H1 (cell line): ENCODE results near the gene RPL14. TPM values are rescaled to one million over a fixed set of nuclear protein-coding genes. Genes with fewer than 3 reads are reported as not detected.

Experiments used
- CTCF ChIA-PET: fragments of 300-600 bp; sonication (Branson Sonifier 250); formaldehyde crosslinking; loops from one replicate; lab custom pipeline; 2021; ENCODE audit not compliant: partially characterized antibody; lab: Charles Lee
- POLR2A ChIA-PET: fragments of 300-600 bp; sonication (Branson Sonifier 250); formaldehyde crosslinking; loops from one replicate; lab custom pipeline; 2021; ENCODE audit warnings: inconsistent platforms; ENCODE audit not compliant: partially characterized antibody; lab: Charles Lee
- DNase-seq, 2 experiments: peaks; one replicate each; pipeline versions ENCODE4 v3.0.0 to v3.0.0-alpha.2; 2010 to 2022; ENCODE audit warnings: low spot score in 2 of 2, low read depth in 1 of 2, mixed read lengths in 1 of 2
- FAIRE-seq: peaks from 2 replicates; lab custom pipeline; 2011; peaks lifted over from hg19 to GRCh38; lab: Jason Lieb, UNC
- H2AFZ ChIP-seq: 2 replicates; pipeline ENCODE4 v1.8.1; 2012; ENCODE audit warnings: low read length, inconsistent platforms
- H2AK5ac ChIP-seq: 2 replicates; pipeline ENCODE4 v1.6.1; 2013; ENCODE audit warnings: low read depth, low read length
- H2BK120ac ChIP-seq: replicated peaks from 2 replicates; pipeline ENCODE3; 2013; ENCODE audit warnings: low read depth, low read length, inconsistent platforms
- H2BK12ac ChIP-seq: 2 replicates; pipeline ENCODE4 v1.6.1; 2013; ENCODE audit warnings: low read depth, low read length
- H2BK15ac ChIP-seq: 2 replicates; pipeline ENCODE4 v1.6.1; 2013; ENCODE audit warnings: low read length
- H2BK20ac ChIP-seq: 2 replicates; pipeline ENCODE4 v1.6.1; 2013; ENCODE audit warnings: low read length
- H2BK5ac ChIP-seq: 2 replicates; pipeline ENCODE4 v1.6.1; 2013; ENCODE audit warnings: low read depth, low read length
- H3K14ac ChIP-seq: 2 replicates; pipeline ENCODE4 v1.6.1; 2013; ENCODE audit warnings: inconsistent platforms; ENCODE audit not compliant: insufficient read length
- H3K18ac ChIP-seq: 2 replicates; pipeline ENCODE4 v1.6.1; 2013; ENCODE audit warnings: low read length; ENCODE audit errors: extremely low read depth
- H3K23ac ChIP-seq: 2 replicates; pipeline ENCODE4 v1.6.1; 2013; ENCODE audit warnings: inconsistent platforms; ENCODE audit not compliant: insufficient read length
- H3K23me2 ChIP-seq: 2 replicates; pipeline ENCODE4 v1.6.1; 2013; ENCODE audit warnings: low read depth, low read length
- H3K27ac ChIP-seq: 2 replicates; pipeline ENCODE4 v1.6.1; 2011; ENCODE audit warnings: low read depth, low read length, inconsistent platforms
- H3K27me3 ChIP-seq, 4 experiments: replicated peaks in 1 of 4; 1 replicate in 1 of 4; 2 replicates in 3 of 4; pipeline versions ENCODE4 v1.6.1 to v1.8.1; 2011 to 2013; ENCODE audit warnings: low read length in 3 of 4, mild to moderate bottlenecking in 3 of 4, inconsistent platforms in 2 of 4, mixed read lengths in 2 of 4, moderate library complexity in 1 of 4; ENCODE audit not compliant: control insufficient read depth in 3 of 4, insufficient read depth in 3 of 4; ENCODE audit errors: extremely low read depth in 1 of 4
- H3K36me3 ChIP-seq, 4 experiments: 2 replicates each; pipeline versions ENCODE4 v1.6.1 to v1.8.1; 2011 to 2013; ENCODE audit warnings: mild to moderate bottlenecking in 4 of 4, low read length in 3 of 4, moderate library complexity in 2 of 4, control low read depth in 1 of 4, inconsistent platforms in 1 of 4; ENCODE audit not compliant: insufficient read depth in 4 of 4, control insufficient read depth in 2 of 4
- H3K4ac ChIP-seq: replicated peaks from 2 replicates; pipeline ENCODE3; 2013; ENCODE audit warnings: low read length, low read depth, mixed read lengths, inconsistent platforms; ENCODE audit not compliant: insufficient read length
- H3K4me1 ChIP-seq, 4 experiments: replicated peaks in 1 of 4; 1 replicate in 1 of 4; 2 replicates in 3 of 4; pipeline versions ENCODE4 v1.6.1 to v1.8.1; 2011 to 2013; ENCODE audit warnings: low read length in 3 of 4, inconsistent platforms in 2 of 4, mixed read lengths in 1 of 4; ENCODE audit not compliant: insufficient read depth in 4 of 4, control insufficient read depth in 3 of 4
- H3K4me2 ChIP-seq, 2 experiments: 2 replicates each; pipeline versions ENCODE4 v1.6.1 to v1.8.1; 2011 to 2013; ENCODE audit warnings: low read depth in 2 of 2, low read length in 2 of 2, control low read depth in 1 of 2, inconsistent platforms in 1 of 2, mild to moderate bottlenecking in 1 of 2; ENCODE audit not compliant: insufficient read depth in 1 of 2
- H3K4me3 ChIP-seq, 4 experiments: fragments of 200-600, 300-600 bp in 1 of 4; sonication (generic), shearing (Covaris generic), sonication (Bioruptor Twin) in 1 of 4; 2 replicates each; pipeline versions ENCODE4 v1.5.1 to v1.8.1; 2011 to 2016; ENCODE audit warnings: low read length in 4 of 4, low read depth in 3 of 4, control low read depth in 2 of 4, inconsistent platforms in 2 of 4, mild to moderate bottlenecking in 2 of 4, mixed read lengths in 1 of 4, moderate library complexity in 1 of 4; ENCODE audit not compliant: insufficient read depth in 2 of 4; ENCODE audit errors: extremely low read depth in 1 of 4
- H3K56ac ChIP-seq: replicated peaks from 2 replicates; pipeline ENCODE3; 2013; ENCODE audit warnings: low read depth, mild to moderate bottlenecking, mixed read lengths, low read length, inconsistent platforms; ENCODE audit not compliant: insufficient read length
- H3K79me1 ChIP-seq: 2 replicates; pipeline ENCODE4 v1.6.1; 2013; ENCODE audit warnings: low read depth, low read length, control low read depth
- H3K79me2 ChIP-seq, 2 experiments: 2 replicates each; pipeline versions ENCODE4 v1.6.1 to v1.8.1; 2012 to 2013; ENCODE audit warnings: low read length in 2 of 2, mild to moderate bottlenecking in 2 of 2, inconsistent platforms in 1 of 2; ENCODE audit not compliant: insufficient read depth in 2 of 2, control insufficient read depth in 1 of 2
- H3K9ac ChIP-seq, 4 experiments: replicated peaks in 1 of 4; 1 replicate in 1 of 4; 2 replicates in 3 of 4; pipeline versions ENCODE4 v1.6.1 to v1.8.1; 2011 to 2013; ENCODE audit warnings: low read depth in 3 of 4, low read length in 3 of 4, control low read depth in 2 of 4, mild to moderate bottlenecking in 2 of 4, moderate library complexity in 2 of 4, inconsistent platforms in 1 of 4; ENCODE audit errors: extremely low read depth in 1 of 4
- H3K9me3 ChIP-seq, 2 experiments: 2 replicates each; pipeline versions ENCODE4 v1.6.1 to v1.8.1; 2012 to 2013; ENCODE audit warnings: mild to moderate bottlenecking in 2 of 2, moderate library complexity in 2 of 2, control low read depth in 1 of 2, inconsistent platforms in 1 of 2, low read depth in 1 of 2, low read length in 1 of 2, mixed read lengths in 1 of 2; ENCODE audit not compliant: insufficient read depth in 2 of 2
- H4K20me1 ChIP-seq, 2 experiments: replicated peaks in 1 of 2; 2 replicates each; pipeline versions ENCODE3 to v1.8.1; 2011 to 2013; ENCODE audit warnings: inconsistent platforms in 2 of 2, low read length in 2 of 2, mild to moderate bottlenecking in 1 of 2; ENCODE audit not compliant: insufficient read depth in 2 of 2, control insufficient read depth in 1 of 2
- H4K5ac ChIP-seq: 2 replicates; pipeline ENCODE4 v1.6.1; 2013; ENCODE audit warnings: low read length, low read depth, mixed read lengths, inconsistent platforms; ENCODE audit not compliant: insufficient read length
- H4K8ac ChIP-seq: 2 replicates; pipeline ENCODE4 v1.8.0; 2013; ENCODE audit warnings: mild to moderate bottlenecking, moderate library complexity, low read length, inconsistent platforms; ENCODE audit not compliant: insufficient read depth; ENCODE audit errors: extremely low read depth
- H4K91ac ChIP-seq: replicated peaks from 2 replicates; pipeline ENCODE3; 2013; ENCODE audit warnings: low read length, mixed read lengths, inconsistent platforms; ENCODE audit not compliant: insufficient read length
- BACH1 ChIP-seq: IDR thresholded peaks from 2 replicates; pipeline ENCODE4 v1.6.1; 2012; ENCODE audit warnings: low read length, improper control_type of control experiment
- CBX5 ChIP-seq: fragments of 300-800, 300-1000 bp; sonication (generic); IDR thresholded peaks from 2 replicates; pipeline ENCODE4 v1.7.1; 2016; ENCODE audit warnings: antibody characterized with exemption, low read length, low read depth
- CTBP2 ChIP-seq: IDR thresholded peaks from 2 replicates; pipeline ENCODE4 v1.7.0; 2011; ENCODE audit warnings: borderline replicate concordance, mild to moderate bottlenecking, moderate library complexity, mixed read lengths, low read length; ENCODE audit not compliant: insufficient read depth, insufficient read length
- EP300 ChIP-seq, 2 experiments: IDR thresholded peaks; 1 replicate in 1 of 2; 2 replicates in 1 of 2; pipeline ENCODE4 v1.6.1; 2011 to 2012; ENCODE audit warnings: low read depth in 2 of 2, low read length in 2 of 2, mild to moderate bottlenecking in 2 of 2, borderline replicate concordance in 1 of 2, inconsistent platforms in 1 of 2, moderate library complexity in 1 of 2
- GTF2F1 ChIP-seq: IDR thresholded peaks from 2 replicates; pipeline ENCODE4 v1.6.1; 2012; ENCODE audit warnings: low read depth, low read length, improper control_type of control experiment, borderline replicate concordance
- NRF1 ChIP-seq: IDR thresholded peaks from 2 replicates; pipeline ENCODE4 v1.6.1; 2011; ENCODE audit warnings: mild to moderate bottlenecking, low read depth, low read length, improper control_type of control experiment
- POLR2A ChIP-seq, 2 experiments: IDR thresholded peaks; 1 replicate in 1 of 2; 2 replicates in 1 of 2; pipeline ENCODE4 v1.6.1; 2011; ENCODE audit warnings: low read depth in 2 of 2, low read length in 2 of 2, mild to moderate bottlenecking in 2 of 2; ENCODE audit errors: control extremely low read depth in 1 of 2
- SIRT6 ChIP-seq: IDR thresholded peaks from one replicate; pipeline ENCODE4 v1.7.1; 2012; ENCODE audit warnings: low read length, inconsistent platforms
- SP4 ChIP-seq: IDR thresholded peaks from 2 replicates; pipeline ENCODE4 v1.6.1; 2012; ENCODE audit warnings: low read length, inconsistent platforms
- TAF7 ChIP-seq: optimal IDR thresholded peaks from 2 replicates; pipeline ENCODE3; 2011; ENCODE audit warnings: low read depth, mild to moderate bottlenecking, inconsistent platforms, low read length, moderate library complexity, borderline replicate concordance
- TCF12 ChIP-seq: IDR thresholded peaks from 2 replicates; pipeline ENCODE4 v1.6.1; 2011; ENCODE audit warnings: low read depth, mild to moderate bottlenecking, low read length
- WGBS, 2 experiments: shearing (Covaris generic) in 1 of 2; methylation state at CpG; one replicate each; pipeline versions ENCODE4 v1.1.6 to v1.1.7; 2013 to 2015; ENCODE audit warnings: low lambda C conversion rate in 2 of 2, mixed read lengths in 2 of 2, inconsistent platforms in 1 of 2, low coverage in 1 of 2, missing lambda C conversion rate in 1 of 2; ENCODE audit not compliant: insufficient replicate concordance in 2 of 2, insufficient coverage in 1 of 2, insufficient read length in 1 of 2; ENCODE audit errors: extremely low coverage in 1 of 2, missing lambda C conversion rate in 1 of 2; 5-methylcytosine and 5-hydroxymethylcytosine counted together
- polyA plus RNA-seq, 7 experiments: library from polyadenylated mRNA; depleted of rRNA in 3 of 7; stranded (reverse) in 5 of 7; unstranded in 2 of 7; fragments of >200 nt in 5 of 7; fragments of 200-250 nt in 2 of 7; gene quantifications; 1 replicate in 5 of 7; 2 replicates in 1 of 7; 4 replicates in 1 of 7; pipeline versions ENCODE4 v1.2.1 to v1.2.3, GENCODE V29; 2011 to 2013; ENCODE audit warnings: missing spikeins in 2 of 7, mixed read lengths in 2 of 7
- total RNA-seq: library from RNA; stranded (reverse); fragmentation: NEBNext Ultra II Directional; extraction: Animal tissue kit (Norgen Biotek cat#: 25700); gene quantifications from 2 replicates; pipeline ENCODE4 v1.2.1, GENCODE V29; 2021

The RPL14 gene
- total and polyA plus RNA-seq, 2 of the 8 experiments (the other 6 are each of a cell fraction or from before 2014, with no cell fraction given) = 1,192 to 2,341 TPM

DNA sequence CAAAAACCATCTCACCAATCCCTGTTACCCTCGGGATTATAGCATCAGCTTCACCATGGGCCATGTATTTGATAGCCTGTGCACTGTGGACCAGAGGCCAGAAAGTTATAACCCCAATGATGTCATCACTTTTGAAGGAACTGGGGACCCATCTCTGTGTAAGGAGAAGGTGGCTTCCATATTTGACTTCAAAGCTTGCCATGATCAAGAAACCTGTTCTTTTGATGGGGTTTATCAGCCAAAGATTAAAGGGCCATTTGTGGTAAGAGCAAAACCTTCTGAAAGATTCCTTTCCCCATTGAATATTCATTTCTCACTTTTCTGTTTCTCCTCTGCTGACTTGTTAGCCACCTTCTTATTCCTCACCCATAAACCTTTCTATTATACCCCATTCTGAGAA, 34.3 kb upstream of the RPL14 start:
- no peak overlapping the region for H3K9ac ChIP-seq
- no peak for DNase-seq
- no peak overlapping the region for H3K4ac ChIP-seq
- H2BK15ac ChIP-seq = no peak overlapping the region
- no peak overlapping the region for H3K56ac ChIP-seq
- no peak overlapping the region for H4K5ac ChIP-seq
- no peaks in the 10 kb centered on the region for H3K27me3 ChIP-seq
- H3K4me1 ChIP-seq = peaks cover 0 to 3% (median 1%) of the 10 kb centered on the region in 4 experiments; a peak in 2 of 7 replicates
- no peaks in the 10 kb centered on the region for H3K79me1 ChIP-seq
- ChIA-PET POLR2A (interaction anchor here (1.3 kb wide), 1 partner anchor 34 kb away, joined by 3 read pairs; the partner anchor contains the start of gene RPL14), CTCF (no interaction called here)
- H3K14ac ChIP-seq = no peak overlapping the region
- no peak overlapping the region for H2BK5ac ChIP-seq
- no peak overlapping the region for H3K4me2 ChIP-seq
- H3K4me3 ChIP-seq = no peak overlapping the region
- H4K91ac ChIP-seq = no peak overlapping the region
- H3K36me3 ChIP-seq = no peaks in the 10 kb centered on the region
- no peak overlapping the region for H2BK20ac ChIP-seq
- H3K23me2 ChIP-seq = no peaks in the 10 kb centered on the region
- H3K23ac ChIP-seq = no peak overlapping the region
- no peak overlapping the region for H2AFZ ChIP-seq
- H4K8ac ChIP-seq = no peak overlapping the region
- no peak overlapping the region for H3K18ac ChIP-seq
- H2BK120ac ChIP-seq = no peak overlapping the region
- H2BK12ac ChIP-seq = no peak overlapping the region
- H3K9me3 ChIP-seq = no peaks in the 10 kb centered on the region
- no peak for TF ChIP-seq POLR2A (IDR thresholded peaks at IDR 0.05; ENCODE audit: control extremely low read depth in 1 of 2, low read depth in 2 of 2, low read length in 2 of 2)
- no peak for TF ChIP-seq SP4
- no peak for TF ChIP-seq CTBP2
- TF ChIP-seq TCF12 = no peak
- no peak for TF ChIP-seq TAF7
- TF ChIP-seq GTF2F1 = no peak
- TF ChIP-seq CBX5 = no peak
- TF ChIP-seq NRF1 = no peak
- TF ChIP-seq BACH1 = no peak
- TF ChIP-seq SIRT6 = no peak
- TF ChIP-seq EP300 (IDR thresholded peaks at IDR 0.05; ENCODE audit: borderline replicate concordance in 1 of 2, low read depth in 2 of 2, low read length in 2 of 2) = no peak
- H3K79me2 ChIP-seq = no peaks in the 10 kb centered on the region
- no peak overlapping the region for H2AK5ac ChIP-seq
- FAIRE-seq = no peak
- H3K27ac ChIP-seq = no peak overlapping the region
- 78% methylated on average over 1 of the region's 1 CpG; no CpG with 5 or more reads in 1 of the 2 experiments for WGBS, 2 experiments
- H4K20me1 ChIP-seq = no peaks in the 10 kb centered on the region
